Measurements from ENCODE around the gene PHLDB2. TPM values are rescaled to one million over a fixed set of nuclear protein-coding genes. Genes with fewer than 3 reads are reported as not detected.

The PHLDB2 gene
- total RNA-seq, 1 experiment from 2014 or later = 13.2 TPM

DNA sequence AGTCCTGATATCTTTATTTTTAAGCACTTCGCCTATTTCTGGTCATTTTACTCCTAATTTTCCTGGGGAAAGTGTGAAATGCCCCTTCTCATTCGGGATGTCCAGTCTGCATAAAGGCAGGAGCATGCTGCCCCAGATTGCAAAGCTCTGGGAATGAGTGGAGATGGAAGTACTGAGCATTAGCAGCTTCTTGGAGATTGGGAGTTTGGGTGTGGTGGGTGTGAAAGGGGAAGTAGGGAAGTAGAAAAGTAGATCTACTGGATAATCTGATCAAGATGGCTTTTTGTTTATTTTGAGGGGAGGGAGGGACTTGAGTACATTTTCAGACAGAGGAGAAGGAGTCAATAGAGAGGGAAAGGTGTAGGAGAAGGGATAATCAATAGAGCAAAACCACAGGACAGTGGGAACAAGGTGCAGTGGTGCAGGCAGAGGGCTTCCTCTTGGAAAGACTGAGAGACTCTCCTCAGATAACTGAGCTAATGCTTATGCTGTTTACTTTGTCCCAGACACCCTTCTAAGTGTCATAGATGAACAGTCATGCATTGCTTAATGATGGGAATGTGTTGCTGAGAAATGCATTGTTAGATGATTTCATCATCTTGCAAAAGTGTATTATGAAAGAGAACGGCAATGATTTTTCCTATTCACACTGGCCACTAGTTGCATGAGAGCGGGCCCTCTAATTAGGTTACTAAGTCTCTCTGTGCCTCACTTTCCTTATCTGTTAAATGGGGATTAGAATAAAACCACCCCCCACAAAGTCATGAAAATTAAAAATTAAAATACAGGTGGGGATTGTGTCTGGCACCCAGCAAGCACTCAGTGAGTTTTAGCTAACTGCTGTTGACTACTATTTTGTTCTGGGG, 45.5 kb downstream of the PHLDB2 start:
- H3K27me3 ChIP-seq (ENCODE audit: insufficient read depth, low read length) = no peaks in the 10 kb centered on the region
- H2BK20ac ChIP-seq (ENCODE audit: low read depth, low read length, poor library complexity, severe bottlenecking) = no peak overlapping the region
- H3K79me1 ChIP-seq (ENCODE audit: insufficient read depth, low read depth, low read length, poor library complexity, severe bottlenecking) = no peaks in the 10 kb centered on the region
- no peak overlapping the region for H3K56ac ChIP-seq (ENCODE audit: insufficient read length, low read depth, low read length)
- H3K23ac ChIP-seq (ENCODE audit: insufficient read length, low read depth, low read length) = no peak overlapping the region
- no peak overlapping the region for H3K4ac ChIP-seq (ENCODE audit: low read depth, low read length)
- H4K5ac ChIP-seq (ENCODE audit: insufficient read length, low read depth, low read length) = no peak overlapping the region
- no peak overlapping the region for H3K9ac ChIP-seq (ENCODE audit: extremely low read depth, insufficient read length, low read length)
- Mint-ChIP-seq H3K9me3 (peaks cover 3 to 4% of the 10 kb centered on the region in 2 experiments), H3K27me3 (ENCODE audit: low read depth) (no peaks in the 10 kb centered on the region), H3K27ac (peak overlapping the region in 1 of 3 experiments; percentile 36; a peak in 2 of 7 replicates), H3K4me3 (no peak overlapping the region), H3K4me1 (no peaks in the 10 kb centered on the region), H3K36me3 (ENCODE audit: insufficient read depth in 1 of 3, low read depth in 3 of 3) (peaks cover 3 to 9% (median 5%) of the 10 kb centered on the region in 3 experiments; a peak in 5 of 7 replicates)
- no peak overlapping the region for H2AFZ ChIP-seq (ENCODE audit: low read length)
- TF ChIP-seq, protein P1, sequence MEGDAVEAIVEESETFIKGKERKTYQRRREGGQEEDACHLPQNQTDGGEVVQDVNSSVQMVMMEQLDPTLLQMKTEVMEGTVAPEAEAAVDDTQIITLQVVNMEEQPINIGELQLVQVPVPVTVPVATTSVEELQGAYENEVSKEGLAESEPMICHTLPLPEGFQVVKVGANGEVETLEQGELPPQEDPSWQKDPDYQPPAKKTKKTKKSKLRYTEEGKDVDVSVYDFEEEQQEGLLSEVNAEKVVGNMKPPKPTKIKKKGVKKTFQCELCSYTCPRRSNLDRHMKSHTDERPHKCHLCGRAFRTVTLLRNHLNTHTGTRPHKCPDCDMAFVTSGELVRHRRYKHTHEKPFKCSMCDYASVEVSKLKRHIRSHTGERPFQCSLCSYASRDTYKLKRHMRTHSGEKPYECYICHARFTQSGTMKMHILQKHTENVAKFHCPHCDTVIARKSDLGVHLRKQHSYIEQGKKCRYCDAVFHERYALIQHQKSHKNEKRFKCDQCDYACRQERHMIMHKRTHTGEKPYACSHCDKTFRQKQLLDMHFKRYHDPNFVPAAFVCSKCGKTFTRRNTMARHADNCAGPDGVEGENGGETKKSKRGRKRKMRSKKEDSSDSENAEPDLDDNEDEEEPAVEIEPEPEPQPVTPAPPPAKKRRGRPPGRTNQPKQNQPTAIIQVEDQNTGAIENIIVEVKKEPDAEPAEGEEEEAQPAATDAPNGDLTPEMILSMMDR (conservative IDR thresholded peaks at IDR 0.05) = no peak
- no peak overlapping the region for H4K8ac ChIP-seq (replicated peaks; ENCODE audit: insufficient read length, low read depth, low read length)
- no peak overlapping the region for H3T11ph ChIP-seq (ENCODE audit: low read length)
- no peak overlapping the region for H2BK12ac ChIP-seq (ENCODE audit: insufficient read length, low read depth, low read length)
- no peak overlapping the region for H2BK120ac ChIP-seq (ENCODE audit: low read depth, low read length, poor library complexity, severe bottlenecking)
- H3K23me2 ChIP-seq (ENCODE audit: insufficient read length, low read depth, low read length, poor library complexity, severe bottlenecking) = no peaks in the 10 kb centered on the region
- no peak overlapping the region for H3K4me2 ChIP-seq (ENCODE audit: insufficient read depth, insufficient read length, low read length)
- H2AK5ac ChIP-seq (ENCODE audit: insufficient read length, low read length) = no peak overlapping the region
- WGBS (ENCODE audit: extremely low coverage, insufficient read length, low lambda C conversion rate) = no CpG with 5 or more reads among the region's 4 CpGs
- H4K20me1 ChIP-seq (ENCODE audit: control insufficient read depth, insufficient read depth, insufficient read length) = no peaks in the 10 kb centered on the region
- H3K14ac ChIP-seq (ENCODE audit: insufficient read depth, low read length) = no peak overlapping the region
- H3K27ac ChIP-seq (ENCODE audit: insufficient read length, low read depth, low read length) = no peak overlapping the region
- no peak overlapping the region for H4K91ac ChIP-seq (ENCODE audit: insufficient read length, low read depth, low read length)
- no peaks in the 10 kb centered on the region for H3K79me2 ChIP-seq (ENCODE audit: insufficient read depth, low read length)
- H2BK15ac ChIP-seq (ENCODE audit: low read depth, low read length) = no peak overlapping the region
- H3K9me3 ChIP-seq (ENCODE audit: control insufficient read depth, low read depth, low read length) = no peaks in the 10 kb centered on the region
- DNase-seq = no peak
- no peak overlapping the region for H3K18ac ChIP-seq (ENCODE audit: insufficient read length, low read depth, low read length)
- H3K4me1 ChIP-seq (ENCODE audit: insufficient read depth, low read length) = no peaks in the 10 kb centered on the region
- no peak overlapping the region for H2BK5ac ChIP-seq (ENCODE audit: insufficient read length, low read length)

Data from H9 (cell line).